Measurements from ENCODE around the gene RRAGC.

RRAGC gene

DNA sequence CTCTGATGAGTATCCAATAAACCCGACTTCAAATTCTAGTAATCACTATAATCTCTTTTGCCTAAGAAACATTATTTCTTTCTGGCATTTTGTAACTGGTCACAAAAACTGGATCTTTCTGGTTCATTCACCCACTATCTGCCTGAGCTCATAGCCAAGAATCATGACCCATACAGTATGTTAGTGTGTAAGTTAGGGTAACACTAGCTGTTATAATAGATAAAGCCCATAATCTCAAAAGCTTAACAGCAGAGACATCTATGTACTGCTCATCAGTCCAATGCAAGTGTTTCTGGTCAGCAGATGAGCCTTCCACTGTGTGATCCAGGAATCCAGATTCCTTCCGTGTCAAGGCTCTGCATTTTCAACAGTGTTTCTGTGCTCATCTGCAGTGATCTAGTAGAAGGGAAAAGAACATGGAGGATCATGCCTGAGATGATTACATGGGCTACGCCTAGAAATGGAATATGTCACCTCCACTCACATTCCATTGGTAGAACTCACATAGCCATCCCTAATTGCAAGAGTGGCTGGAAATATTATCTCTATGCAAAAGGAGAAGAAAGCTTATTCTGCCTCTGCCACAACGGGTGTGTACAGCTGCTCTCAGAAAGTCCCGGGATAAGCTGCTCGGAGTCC lies 27.7 kb downstream of the RRAGC start:
- Histone ChIP-seq H3K36me3 (ENCODE audit: control insufficient read depth, insufficient read depth, low read length) (no peaks in the 10 kb centered on the region), H3K9me3 (ENCODE audit: control insufficient read depth, low read length) (no peaks in the 10 kb centered on the region), H3K4me3 (ENCODE audit: extremely low read depth, insufficient read depth, low read length, poor library complexity, severe bottlenecking) (no peak overlapping the region), H3K4me1 (ENCODE audit: control insufficient read depth, insufficient read depth, low read length, poor library complexity, severe bottlenecking) (no peaks in the 10 kb centered on the region), H3K27ac (ENCODE audit: low read depth, low read length, severe bottlenecking) (no peak overlapping the region)
- WGBS, 2 experiments (ENCODE audit: insufficient coverage in 2 of 2) = 89% methylated on average over 4 of the region's 6 CpGs

DNA sequence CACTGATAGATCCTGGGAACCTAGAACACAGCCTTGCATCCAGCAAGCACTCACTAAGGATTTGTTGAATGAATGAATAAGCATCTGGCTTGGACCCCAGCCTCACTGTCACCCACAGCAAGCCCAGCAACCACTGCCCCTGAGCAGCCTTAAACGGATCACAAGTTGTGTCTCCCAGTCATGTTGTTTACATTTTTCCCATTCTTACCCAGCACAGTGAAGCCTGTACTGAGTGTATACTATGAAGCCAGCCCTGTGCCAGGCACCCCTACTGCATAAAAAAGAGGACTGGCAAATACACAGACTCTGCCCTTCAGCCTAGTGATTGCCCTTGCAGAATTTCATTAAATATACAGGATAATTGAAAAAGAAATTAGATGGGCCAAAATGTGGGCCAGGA lies 30.2 kb downstream of the RRAGC start:
- no peaks in the 10 kb centered on the region for H3K4me1 ChIP-seq (ENCODE audit: control insufficient read depth, insufficient read depth, low read length, poor library complexity, severe bottlenecking)
- H3K9me3 ChIP-seq (ENCODE audit: control insufficient read depth, low read length) = no peaks in the 10 kb centered on the region
- H3K4me3 ChIP-seq (ENCODE audit: extremely low read depth, insufficient read depth, low read length, poor library complexity, severe bottlenecking) = no peak overlapping the region
- H3K36me3 ChIP-seq (ENCODE audit: control insufficient read depth, insufficient read depth, low read length) = no peaks in the 10 kb centered on the region
- 71 to 88% methylated on average over 1 of the region's 1 CpG for WGBS, 2 experiments (ENCODE audit: insufficient coverage in 2 of 2)
- no peak overlapping the region for H3K27ac ChIP-seq (ENCODE audit: low read depth, low read length, severe bottlenecking)

DNA sequence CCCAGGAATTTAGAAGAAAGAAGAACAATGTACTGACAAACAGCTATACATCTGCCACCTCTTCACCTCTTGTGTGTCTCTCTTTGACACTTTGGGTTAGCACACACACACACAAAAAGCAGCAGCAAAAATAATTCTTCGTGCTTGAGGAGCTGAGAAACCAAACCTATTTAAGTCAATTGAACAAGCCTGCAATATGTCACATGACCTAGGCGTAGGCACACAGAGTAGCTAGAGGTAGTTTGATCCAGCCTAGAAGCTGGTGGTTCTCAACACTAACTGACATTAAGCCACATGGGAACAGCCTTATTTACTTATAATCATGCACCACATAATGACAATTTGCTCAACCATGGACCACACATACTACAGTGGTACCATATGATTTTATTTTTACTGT lies 32.3 kb downstream of the RRAGC start:
- 100% methylated on average over 1 of the region's 2 CpGs; no CpG with 5 or more reads in 1 of the 2 experiments for WGBS, 2 experiments (ENCODE audit: insufficient coverage in 2 of 2)

DNA sequence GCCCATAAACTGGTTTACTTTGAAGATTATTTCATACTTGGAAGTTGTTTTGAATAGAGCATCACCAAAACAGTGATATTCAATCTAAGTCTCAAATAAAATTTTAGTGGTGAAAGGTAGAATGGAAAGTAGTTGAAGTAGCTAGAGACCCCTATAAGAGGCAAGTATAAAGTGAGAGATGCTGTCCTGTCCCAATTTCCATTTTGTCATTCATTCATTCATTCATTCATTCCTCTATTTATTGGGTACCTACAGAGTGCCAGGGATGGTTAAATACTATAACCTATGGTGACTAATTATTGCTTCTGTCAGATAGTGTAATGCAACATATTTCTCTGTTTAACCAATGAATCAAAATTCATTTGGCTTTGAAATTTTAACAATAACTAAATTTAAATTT lies 32.7 kb downstream of the RRAGC start:
- no peak overlapping the region for H3K4me3 ChIP-seq (ENCODE audit: extremely low read depth, insufficient read depth, low read length, poor library complexity, severe bottlenecking)
- H3K36me3 ChIP-seq (ENCODE audit: control insufficient read depth, insufficient read depth, low read length) = no peaks in the 10 kb centered on the region
- no peaks in the 10 kb centered on the region for H3K4me1 ChIP-seq (ENCODE audit: control insufficient read depth, insufficient read depth, low read length, poor library complexity, severe bottlenecking)
- H3K9me3 ChIP-seq (ENCODE audit: control insufficient read depth, low read length) = no peaks in the 10 kb centered on the region
- no peak overlapping the region for H3K27ac ChIP-seq (ENCODE audit: low read depth, low read length, severe bottlenecking)

More for the DNA sequence above, 32.3 kb downstream of the RRAGC start:
- Histone ChIP-seq H3K27ac (ENCODE audit: low read depth, low read length, severe bottlenecking) (no peak overlapping the region), H3K9me3 (ENCODE audit: control insufficient read depth, low read length) (no peaks in the 10 kb centered on the region), H3K36me3 (ENCODE audit: control insufficient read depth, insufficient read depth, low read length) (no peaks in the 10 kb centered on the region), H3K4me3 (ENCODE audit: extremely low read depth, insufficient read depth, low read length, poor library complexity, severe bottlenecking) (no peak overlapping the region), H3K4me1 (ENCODE audit: control insufficient read depth, insufficient read depth, low read length, poor library complexity, severe bottlenecking) (no peaks in the 10 kb centered on the region)

DNA sequence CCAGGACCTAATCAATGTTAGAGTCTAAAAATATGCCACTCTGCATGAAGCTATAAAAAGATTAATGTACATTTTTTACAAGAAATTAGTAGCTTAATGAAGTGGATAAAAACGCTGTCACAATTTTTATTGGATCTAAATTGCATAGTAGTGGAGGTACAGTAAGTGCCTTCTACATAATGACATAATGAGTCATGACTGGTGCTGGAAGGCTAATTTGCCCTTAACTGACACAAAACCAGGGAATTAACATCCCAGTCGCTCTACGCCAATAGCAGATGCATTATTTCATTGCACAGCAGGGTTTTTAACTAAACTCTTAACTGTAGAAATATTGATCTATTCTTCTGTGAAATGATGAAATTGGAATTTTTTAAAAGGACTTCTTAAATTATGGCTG lies 33.3 kb downstream of the RRAGC start:
- H3K27ac ChIP-seq (ENCODE audit: low read depth, low read length, severe bottlenecking) = no peak overlapping the region
- no peaks in the 10 kb centered on the region for H3K9me3 ChIP-seq (ENCODE audit: control insufficient read depth, low read length)
- H3K4me3 ChIP-seq (ENCODE audit: extremely low read depth, insufficient read depth, low read length, poor library complexity, severe bottlenecking) = no peak overlapping the region
- H3K4me1 ChIP-seq (ENCODE audit: control insufficient read depth, insufficient read depth, low read length, poor library complexity, severe bottlenecking) = no peaks in the 10 kb centered on the region
- no CpG with 5 or more reads among the region's 3 CpGs for WGBS, 2 experiments (ENCODE audit: insufficient coverage in 2 of 2)
- no peaks in the 10 kb centered on the region for H3K36me3 ChIP-seq (ENCODE audit: control insufficient read depth, insufficient read depth, low read length)

DNA sequence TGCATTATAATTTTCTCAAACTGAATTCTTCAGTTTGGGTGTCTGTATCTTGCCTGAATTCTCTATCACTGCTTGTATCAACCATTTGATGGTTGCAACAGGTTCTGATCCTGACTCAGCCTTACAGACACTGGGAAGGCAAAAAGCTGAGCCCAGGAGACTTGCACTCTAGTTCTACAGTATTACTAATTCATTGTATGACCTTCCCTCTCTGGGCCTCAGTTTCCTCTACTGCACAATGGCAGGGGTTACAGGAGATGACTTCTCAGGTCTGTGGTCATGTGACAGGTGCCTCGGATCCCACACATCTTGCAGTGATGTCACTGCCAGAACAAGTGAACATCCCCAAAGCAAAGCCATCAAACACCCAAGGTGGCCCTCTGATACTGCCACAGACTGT lies 38.7 kb downstream of the RRAGC start:
- Histone ChIP-seq H3K4me1 (ENCODE audit: control insufficient read depth, insufficient read depth, low read length, poor library complexity, severe bottlenecking) (no peaks in the 10 kb centered on the region), H3K27ac (ENCODE audit: low read depth, low read length, severe bottlenecking) (no peak overlapping the region)

DNA sequence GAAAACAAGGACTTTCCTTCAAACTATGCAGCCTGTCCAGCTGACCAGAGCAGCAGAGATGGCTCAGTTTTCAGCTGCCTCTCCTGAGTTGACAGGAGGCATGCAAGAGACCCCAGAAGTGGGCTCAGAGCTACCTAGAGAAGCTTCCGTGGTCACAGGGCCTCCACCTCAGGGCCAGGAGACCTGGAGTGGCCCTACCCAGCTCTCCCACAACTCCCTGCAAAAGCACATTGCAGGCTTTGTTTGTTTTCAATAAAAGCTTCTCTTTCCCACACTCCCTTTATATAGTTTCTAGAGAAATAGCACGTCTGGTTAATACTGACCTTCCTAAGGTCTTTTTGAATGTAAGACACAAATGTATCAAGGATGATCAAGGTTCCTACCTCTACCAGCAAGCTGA lies 40.1 kb downstream of the RRAGC start:
- Histone ChIP-seq H3K4me3 (ENCODE audit: extremely low read depth, insufficient read depth, low read length, poor library complexity, severe bottlenecking) (no peak overlapping the region), H3K36me3 (ENCODE audit: control insufficient read depth, insufficient read depth, low read length) (no peaks in the 10 kb centered on the region), H3K9me3 (ENCODE audit: control insufficient read depth, low read length) (peaks cover 10% of the 10 kb centered on the region), H3K4me1 (ENCODE audit: control insufficient read depth, insufficient read depth, low read length, poor library complexity, severe bottlenecking) (no peaks in the 10 kb centered on the region), H3K27ac (ENCODE audit: low read depth, low read length, severe bottlenecking) (no peak overlapping the region)
- 80 to 100% methylated on average over 1 of the region's 2 CpGs for WGBS, 2 experiments (ENCODE audit: insufficient coverage in 2 of 2)

More for the DNA sequence above, 38.7 kb downstream of the RRAGC start:
- WGBS, 2 experiments (ENCODE audit: insufficient coverage in 2 of 2) = 67% methylated on average over 1 of the region's 1 CpG; no CpG with 5 or more reads in 1 of the 2 experiments
- no peak overlapping the region for H3K4me3 ChIP-seq (ENCODE audit: extremely low read depth, insufficient read depth, low read length, poor library complexity, severe bottlenecking)
- peaks cover 10% of the 10 kb centered on the region for H3K9me3 ChIP-seq (ENCODE audit: control insufficient read depth, low read length)
- no peaks in the 10 kb centered on the region for H3K36me3 ChIP-seq (ENCODE audit: control insufficient read depth, insufficient read depth, low read length)

DNA sequence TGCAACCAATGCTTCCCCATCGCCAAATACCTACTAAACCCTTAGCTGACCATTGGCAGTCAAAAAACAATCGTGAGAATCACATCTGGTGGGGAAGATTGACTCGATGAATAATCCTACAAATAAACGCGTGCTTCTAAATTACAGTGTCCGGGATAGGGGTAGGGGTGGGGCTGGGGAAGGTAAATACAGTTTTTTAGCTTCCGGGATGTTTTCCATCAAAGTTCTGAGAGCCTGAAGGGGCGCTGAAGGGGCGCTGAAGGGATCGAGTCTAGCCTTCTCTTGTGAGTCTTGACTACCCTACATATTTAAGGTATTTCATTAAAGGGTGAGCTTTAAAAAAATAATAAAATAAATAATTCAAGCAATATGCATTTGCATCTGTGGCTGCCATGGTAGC lies 40.5 kb downstream of the RRAGC start:
- WGBS, 2 experiments (ENCODE audit: insufficient coverage in 2 of 2) = 23% methylated on average over 5 of the region's 10 CpGs; no CpG with 5 or more reads in 1 of the 2 experiments
- Histone ChIP-seq H3K9me3 (ENCODE audit: control insufficient read depth, low read length) (peaks cover 10% of the 10 kb centered on the region), H3K4me1 (ENCODE audit: control insufficient read depth, insufficient read depth, low read length, poor library complexity, severe bottlenecking) (no peaks in the 10 kb centered on the region), H3K4me3 (ENCODE audit: extremely low read depth, insufficient read depth, low read length, poor library complexity, severe bottlenecking) (no peak overlapping the region), H3K36me3 (ENCODE audit: control insufficient read depth, insufficient read depth, low read length) (no peaks in the 10 kb centered on the region), H3K27ac (ENCODE audit: low read depth, low read length, severe bottlenecking) (no peak overlapping the region)

DNA sequence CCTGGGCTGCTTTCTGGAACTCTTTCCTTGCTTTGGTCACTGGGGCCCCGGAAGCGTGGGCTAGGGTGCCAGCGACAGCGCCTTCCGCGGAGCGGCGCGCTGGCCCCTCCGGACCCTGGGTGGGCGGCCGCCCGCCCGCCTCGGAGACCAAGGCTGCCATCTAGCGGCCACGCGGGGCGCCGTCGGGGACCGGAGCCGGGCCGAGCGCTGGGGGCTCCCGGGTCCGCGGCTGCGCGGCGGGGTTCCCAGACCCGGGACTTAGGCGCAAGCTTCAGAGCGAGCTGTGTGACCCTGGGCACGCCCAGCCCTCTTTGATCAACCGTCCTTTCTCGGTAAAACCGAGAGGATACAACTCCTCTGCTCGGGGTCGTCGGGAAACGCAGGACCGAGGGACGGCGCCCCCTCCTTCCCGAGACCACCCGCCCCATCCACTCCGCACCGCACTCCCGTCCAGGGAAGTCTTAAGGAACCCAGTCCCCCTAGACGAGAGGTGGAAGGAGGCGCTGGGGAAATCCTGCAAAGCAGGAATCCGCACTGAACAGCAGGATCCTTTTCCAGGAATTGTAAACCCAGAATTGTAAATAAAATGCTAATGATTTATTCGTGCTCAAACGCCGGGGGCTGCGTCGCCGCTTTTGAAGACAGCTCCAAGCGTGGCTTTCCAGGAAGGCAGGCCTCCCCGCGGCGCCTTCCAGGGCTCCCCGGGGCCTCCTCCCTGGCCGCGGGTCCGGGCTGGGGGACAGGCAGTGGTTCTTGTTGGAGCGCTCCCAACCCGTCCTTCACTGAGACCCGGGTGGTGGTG lies 41.2 kb downstream of the RRAGC start:
- no peaks in the 10 kb centered on the region for H3K4me1 ChIP-seq (ENCODE audit: control insufficient read depth, insufficient read depth, low read length, poor library complexity, severe bottlenecking)
- 1% methylated on average over 43 to 57 of the region's 70 CpGs for WGBS, 2 experiments (ENCODE audit: insufficient coverage in 2 of 2)
- peak overlapping the region; percentile 32 for H3K4me3 ChIP-seq (ENCODE audit: extremely low read depth, insufficient read depth, low read length, poor library complexity, severe bottlenecking)
- H3K27ac ChIP-seq (ENCODE audit: low read depth, low read length, severe bottlenecking) = no peak overlapping the region
- peaks cover 10% of the 10 kb centered on the region for H3K9me3 ChIP-seq (ENCODE audit: control insufficient read depth, low read length)
- H3K36me3 ChIP-seq (ENCODE audit: control insufficient read depth, insufficient read depth, low read length) = no peaks in the 10 kb centered on the region

DNA sequence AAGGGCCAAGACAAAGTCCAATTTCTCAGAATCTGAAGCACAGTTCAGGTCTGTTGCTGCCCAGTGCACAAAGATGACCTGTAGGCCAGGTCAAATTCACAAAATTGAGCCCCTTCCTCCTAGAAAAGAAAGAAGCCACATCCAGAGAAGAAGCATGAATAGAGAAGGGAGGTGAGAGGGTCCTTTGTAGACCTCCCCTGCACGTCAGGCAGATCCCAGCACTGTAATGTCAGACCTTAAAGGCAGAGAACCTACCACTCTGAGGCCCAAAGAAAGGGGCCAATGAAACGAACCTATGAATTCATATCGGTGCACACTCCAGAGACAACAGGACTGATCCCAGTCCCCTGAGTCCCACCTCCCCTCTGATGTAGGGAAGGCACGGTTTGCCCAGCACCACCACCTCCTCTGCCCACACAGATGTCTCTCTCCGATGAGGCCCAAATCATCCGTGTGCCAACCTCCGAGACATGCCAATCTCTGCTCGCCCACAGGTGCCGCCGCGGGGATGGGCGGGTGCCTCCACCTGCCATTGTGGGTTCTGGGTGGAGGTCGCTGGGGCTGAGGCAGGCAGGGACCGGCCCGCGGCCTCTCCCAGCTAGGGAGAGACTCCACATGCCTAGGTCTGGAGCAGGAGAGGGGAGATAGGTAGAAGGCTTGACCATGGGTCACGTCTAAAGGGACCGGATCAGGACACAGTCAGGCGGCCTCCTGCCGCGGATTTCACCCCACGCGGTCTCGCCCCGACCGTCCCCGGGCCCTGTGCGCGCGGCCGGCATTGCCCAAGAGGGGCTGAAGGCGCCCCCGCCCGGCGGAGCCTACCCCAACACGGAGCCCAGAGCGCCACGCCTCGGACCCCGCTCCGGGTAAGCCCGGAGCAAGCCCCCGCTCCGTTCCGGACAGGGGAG lies 42.1 kb downstream of the RRAGC start:
- H3K4me1 ChIP-seq (ENCODE audit: control insufficient read depth, insufficient read depth, low read length, poor library complexity, severe bottlenecking) = no peaks in the 10 kb centered on the region
- no peaks in the 10 kb centered on the region for H3K36me3 ChIP-seq (ENCODE audit: control insufficient read depth, insufficient read depth, low read length)
- H3K27ac ChIP-seq (ENCODE audit: low read depth, low read length, severe bottlenecking) = no peak overlapping the region
- H3K9me3 ChIP-seq (ENCODE audit: control insufficient read depth, low read length) = peaks cover 10% of the 10 kb centered on the region
- 23 to 40% methylated on average over 36 to 45 of the region's 45 CpGs for WGBS, 2 experiments (ENCODE audit: insufficient coverage in 2 of 2)
- H3K4me3 ChIP-seq (ENCODE audit: extremely low read depth, insufficient read depth, low read length, poor library complexity, severe bottlenecking) = peak overlapping the region; percentile 32
